ENCODE measurements around the gene CHP1.
"Not testable (repeated sequence)": the region's sequence is repeated elsewhere in the genome, so short reads cannot be mapped to it uniquely, and the experiment has no call there.

The CHP1 gene

DNA sequence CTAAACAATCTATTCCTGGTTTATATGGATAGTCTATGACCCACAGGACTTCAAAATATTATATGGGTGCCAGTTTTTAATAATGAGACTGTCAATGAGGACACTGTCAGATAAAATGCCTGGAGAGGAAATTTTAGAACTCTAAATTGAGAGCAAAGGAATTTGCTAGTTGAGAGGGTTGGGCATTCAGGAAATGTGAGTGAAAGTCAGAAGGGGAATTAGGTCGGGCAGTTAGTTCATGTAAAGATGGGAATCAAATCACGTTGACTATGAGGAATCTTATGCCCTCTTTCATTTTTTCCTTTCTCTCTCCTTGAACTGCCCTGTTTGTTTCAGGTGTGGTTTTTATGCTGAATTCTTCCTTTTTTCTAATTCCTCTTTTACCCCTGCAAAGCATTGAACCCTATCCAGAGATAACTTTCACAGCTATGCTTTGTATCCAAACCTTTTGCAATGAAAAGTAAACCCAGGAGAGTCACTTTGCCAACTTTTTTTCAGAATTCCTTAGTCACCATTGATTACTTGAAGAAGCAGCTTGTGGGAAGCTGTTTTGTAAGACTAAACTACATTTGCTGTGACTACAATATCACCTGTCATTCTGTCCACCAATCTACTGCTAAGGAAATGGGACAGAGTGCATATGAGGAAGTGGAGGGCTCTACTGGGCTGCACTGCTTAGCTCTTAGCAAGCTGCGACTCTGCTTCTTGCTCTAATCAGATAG lies 27.8 kb downstream of the CHP1 start:
- DNase-seq: no peak

DNA sequence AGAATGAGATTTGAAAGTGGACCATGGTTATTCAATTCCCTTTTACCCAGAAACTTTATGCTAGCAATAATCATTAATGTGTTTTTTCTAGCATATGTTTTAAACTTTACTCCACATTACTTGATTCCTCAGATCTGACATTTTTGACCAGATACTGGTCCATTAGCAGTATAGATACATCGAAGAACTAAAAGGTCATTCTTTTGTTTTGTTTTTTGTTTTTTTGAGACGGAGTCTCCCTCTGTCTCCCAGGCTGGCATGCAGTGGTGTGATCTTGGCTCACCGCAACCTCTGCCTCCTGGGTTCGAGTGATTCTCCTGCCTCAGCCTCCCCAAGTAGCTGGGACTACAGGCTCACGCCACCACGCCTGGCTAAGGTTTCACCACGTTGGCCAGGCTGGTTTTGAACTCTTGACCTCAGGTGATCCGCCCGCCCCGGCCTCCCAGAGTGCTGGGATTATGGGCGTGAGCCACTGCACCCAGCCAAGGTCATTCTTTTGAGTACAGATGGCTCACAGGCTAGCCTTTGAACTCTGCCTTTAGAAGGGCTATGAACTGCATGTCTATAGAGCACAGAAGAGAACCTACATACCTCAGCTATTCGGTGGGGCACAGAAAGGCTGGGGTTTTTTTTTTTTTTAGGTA lies 28.6 kb downstream of the CHP1 start:
- no peak for DNase-seq

DNA sequence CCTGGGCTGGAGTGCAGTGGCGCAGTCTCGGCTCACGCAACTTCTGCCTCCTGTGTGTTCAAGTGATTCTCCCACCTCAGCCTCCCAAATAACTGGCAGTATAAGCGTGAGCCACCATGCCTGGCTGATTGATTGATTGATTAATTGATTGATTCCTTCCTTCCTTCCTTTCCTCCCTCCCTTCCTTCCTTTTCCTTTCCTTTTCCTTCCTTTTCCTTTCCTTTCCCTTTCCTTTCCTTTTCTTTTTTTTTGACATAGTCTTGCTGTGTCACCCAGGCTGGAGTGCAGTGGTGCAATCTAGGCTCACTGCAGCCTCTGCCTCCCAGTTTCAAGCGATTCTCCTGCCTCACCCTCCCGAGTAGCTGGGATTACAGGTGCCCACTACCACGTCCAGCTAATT lies 29.9 kb downstream of the CHP1 start:
- DNase-seq: not testable (repeated sequence)

DNA sequence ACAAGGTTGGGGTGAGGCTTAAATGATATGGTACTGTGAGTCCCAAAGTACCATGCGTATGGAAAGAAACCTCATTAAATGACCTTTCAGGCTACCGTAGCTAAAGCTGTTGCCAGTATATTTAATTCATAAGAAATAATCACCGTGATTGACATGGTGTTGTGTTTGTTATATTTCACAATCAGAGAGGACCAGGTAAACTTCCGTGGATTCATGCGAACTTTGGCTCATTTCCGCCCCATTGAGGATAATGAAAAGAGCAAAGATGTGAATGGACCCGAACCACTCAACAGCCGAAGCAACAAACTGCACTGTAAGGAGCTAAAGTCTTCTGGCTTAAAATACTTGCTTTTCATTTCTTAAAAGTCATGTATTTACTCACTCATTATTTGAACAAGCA lies 31.5 kb downstream of the CHP1 start:
- no peak for DNase-seq

DNA sequence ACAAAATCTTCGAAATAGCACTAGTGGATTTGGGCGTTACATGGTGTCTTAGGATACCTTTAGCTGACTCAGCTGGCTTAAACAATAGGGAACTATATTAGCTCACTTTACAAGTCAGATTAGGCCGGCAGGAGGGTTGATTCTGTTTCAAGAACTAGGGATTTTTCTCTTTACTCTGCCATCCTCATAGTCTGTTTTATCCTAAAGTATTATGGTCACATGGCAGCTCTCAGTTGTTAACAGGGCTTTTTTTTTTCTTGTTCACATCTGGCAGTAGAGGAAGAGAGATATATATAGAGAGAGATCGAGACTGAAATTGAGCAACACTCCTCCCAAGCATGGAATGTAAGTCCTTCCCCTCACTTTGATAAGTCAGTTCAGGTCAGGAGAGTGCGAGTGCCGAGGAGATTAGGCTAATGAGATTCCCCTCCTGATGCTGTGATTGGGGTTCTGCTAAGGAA lies 32.9 kb downstream of the CHP1 start:
- DNase-seq: no peak

DNA sequence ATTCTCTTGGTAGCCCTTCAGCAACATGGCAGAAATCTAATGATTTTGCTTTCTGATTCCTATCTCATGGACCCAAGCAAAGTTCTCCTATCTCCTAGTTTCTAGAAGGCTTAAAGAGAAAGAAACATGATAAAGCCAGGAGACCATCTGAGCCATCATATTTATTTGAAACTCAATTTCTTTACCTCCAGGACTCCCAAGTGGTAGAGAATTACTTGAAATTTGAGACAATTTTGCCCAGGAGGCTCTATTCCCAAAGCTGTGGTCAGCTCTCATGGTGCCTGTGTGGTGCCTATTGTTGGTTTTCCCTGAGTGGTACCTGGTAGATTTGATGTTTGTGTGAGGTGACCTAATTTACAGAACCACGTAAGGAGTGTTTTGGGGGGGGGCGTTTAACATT lies 38.8 kb downstream of the CHP1 start:
- no peak for DNase-seq

DNA sequence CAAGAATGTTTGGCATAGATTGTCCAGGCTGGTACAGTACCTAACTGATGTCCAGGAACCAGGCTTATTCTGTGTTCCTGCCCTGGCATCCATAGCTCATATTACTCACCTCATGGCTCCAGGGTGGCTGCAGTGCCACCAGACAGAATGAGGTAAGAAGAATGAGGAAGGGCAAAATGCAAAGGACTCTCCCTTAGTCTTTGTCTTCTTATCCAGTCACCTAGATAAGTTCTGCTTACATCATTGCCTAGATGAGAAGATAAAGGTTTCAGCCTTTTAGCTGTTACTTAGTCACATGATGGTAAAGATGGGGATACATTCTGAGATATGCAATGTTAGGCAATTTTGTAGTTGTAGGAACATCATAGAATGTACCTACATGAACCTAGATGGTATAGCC lies 45.8 kb downstream of the CHP1 start:
- DNase-seq: no peak

DNA sequence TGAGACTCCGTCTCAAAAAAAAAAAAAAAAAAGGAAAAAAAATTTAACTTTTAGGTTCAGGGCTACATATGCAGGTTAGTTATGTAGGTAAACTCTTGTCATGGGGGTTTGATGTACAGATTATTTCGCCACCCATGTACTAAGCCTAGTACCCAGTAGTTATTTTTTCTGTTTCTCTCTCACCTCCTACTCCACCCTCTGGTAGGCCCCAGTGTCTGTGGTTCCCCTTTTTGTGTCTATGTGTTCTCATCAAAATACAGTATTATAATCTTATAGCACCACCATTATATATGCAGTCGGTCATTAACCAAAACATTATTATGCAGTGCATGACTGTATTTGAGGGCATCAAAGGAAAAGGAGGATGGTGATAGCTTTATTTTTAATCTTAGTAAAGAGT lies 47.3 kb downstream of the CHP1 start:
- no peak for DNase-seq

DNA sequence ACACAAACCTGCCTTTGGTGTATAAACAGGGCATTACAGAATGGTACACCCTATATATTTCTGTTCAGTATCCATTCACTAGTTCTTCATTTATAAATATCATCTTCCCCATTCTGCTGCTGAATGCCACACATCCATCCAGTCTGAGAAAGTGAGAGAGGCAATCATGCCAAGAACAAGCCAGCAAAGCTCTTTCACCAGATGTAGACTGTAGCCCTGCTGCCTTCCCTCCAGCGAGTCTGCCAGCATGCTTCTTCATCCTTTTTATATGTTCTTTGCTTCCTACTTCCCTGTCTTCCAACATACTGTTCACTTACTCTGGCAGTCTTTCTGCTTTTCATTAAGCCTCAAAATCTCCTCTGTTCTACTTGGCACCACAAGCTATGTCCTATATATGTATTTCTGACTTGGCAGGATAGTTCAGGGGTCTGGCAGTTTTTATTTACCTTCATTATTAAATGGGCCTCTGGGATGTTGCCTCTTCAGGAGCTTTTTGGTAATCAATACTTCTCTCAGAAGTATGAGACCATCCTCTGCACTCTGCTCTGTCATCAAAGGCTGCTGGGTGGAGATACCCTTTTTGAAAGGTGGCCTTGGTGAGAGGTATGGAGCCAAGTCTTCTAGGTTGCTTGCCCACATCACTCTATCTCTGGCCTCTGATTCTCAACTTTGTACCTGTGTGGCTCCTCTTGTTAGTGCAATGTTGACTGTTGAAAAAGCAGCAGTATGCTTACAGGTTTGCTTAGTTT lies 48.6 kb downstream of the CHP1 start:
- DNase-seq: no peak

DNA sequence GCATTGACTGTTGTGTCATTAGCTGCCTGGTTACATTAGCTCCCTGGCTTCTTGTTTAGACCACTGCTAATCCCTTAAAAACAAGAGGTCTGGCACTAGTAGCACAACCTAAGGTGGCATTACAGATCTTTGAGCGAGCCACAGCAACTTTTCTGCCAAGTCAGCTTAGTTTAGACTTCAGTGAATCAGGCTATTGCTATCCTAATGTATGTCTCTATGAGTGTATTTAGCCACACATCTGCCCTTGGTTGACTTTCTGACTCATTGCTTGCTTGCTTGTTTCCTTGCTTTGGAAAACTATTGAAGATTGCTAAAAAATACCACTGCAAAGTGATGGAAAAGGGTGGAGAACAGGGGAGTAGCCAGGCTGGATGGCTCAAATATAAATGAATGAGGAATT lies 50.2 kb downstream of the CHP1 start:
- DNase-seq: no peak

DNA sequence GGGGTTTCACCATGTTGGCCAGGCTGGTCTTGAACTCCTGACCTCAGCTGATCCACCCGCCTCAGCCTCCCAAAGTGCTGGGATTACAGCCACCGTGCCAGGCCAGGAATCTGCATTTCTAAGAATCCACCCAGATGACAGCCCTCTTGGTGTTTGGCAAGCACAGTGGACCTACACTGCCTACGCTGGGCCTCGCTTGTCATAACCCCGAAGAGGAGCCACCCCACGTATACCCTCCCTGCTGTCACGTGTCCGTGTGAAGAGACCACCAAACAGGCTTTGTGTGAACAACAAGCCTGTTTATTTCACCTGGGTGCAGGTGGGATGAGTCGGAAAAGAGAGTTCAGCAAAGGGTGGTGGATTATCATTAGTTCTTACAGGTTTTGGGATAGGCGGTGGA lies 51.4 kb downstream of the CHP1 start:
- not testable (repeated sequence) for DNase-seq

DNA sequence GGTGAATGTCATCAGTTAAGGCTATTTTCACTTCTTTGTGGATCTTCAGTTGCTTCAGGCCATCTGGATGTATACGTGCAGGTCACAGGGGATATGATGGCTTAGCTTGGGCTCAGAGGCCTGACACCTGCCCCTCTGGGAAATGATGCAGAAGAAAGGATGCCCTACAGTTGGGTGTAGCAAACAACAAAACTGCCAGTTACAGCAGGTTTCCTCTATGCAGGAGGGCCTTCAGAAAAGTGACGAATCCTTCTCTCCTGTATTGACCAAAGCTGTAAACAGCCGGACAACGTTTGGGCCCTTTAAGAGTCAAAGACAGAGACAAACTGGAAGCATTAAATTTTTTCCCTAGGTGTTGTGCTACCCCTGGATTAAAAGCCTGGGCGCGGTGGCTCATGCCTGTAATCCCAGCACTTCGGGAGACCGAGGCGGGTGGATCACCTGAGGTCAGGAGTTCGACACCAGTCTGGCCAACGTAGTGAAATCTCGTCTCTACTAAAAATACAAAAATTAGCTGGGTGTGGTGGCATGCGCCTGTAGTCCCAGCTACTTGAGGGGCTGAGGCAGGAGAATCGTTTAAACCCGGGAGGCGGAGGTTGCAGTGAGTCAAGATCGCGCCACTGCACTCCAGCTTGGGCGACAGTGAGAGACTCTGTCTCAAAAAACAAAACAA lies 52.0 kb downstream of the CHP1 start:
- not testable (repeated sequence) for DNase-seq

DNA sequence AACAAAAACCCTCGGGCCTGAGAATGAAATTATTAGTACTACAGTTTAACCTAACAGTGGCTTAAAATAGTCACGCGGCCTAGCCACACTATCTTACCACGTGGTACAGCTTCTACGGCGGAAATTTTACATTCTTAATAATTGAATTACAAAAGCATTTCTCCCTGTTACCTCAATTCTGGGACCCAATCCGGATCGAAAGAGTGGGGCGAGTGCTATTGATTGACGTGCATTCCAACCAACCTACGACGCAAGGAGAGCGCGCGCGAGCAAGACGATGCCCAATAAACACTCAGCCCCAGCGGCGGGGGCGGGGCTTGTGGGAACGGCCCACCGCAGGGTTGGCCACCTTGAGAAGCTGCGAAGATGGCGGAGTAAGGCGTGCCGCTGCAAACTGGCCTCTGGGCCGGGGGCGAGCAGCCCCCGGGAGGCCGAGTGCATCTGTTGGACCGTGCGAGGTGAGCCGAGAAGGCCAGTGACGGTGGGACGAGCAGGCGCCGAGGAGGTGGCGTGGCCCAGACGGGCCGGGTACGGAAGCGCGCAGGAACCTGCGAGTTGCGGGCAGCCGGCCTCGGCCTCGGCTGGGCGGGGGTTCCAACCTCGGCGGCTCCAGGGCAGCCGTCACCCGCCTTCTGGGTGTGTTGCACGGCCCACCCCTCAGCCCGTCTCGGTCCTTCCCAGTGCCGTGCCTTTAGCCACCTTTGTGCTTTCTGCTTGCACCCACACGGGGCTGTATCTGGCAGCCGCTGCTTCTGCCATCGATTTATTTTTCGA lies 52.8 kb downstream of the CHP1 start:
- DNase-seq: peak; percentile 86

DNA sequence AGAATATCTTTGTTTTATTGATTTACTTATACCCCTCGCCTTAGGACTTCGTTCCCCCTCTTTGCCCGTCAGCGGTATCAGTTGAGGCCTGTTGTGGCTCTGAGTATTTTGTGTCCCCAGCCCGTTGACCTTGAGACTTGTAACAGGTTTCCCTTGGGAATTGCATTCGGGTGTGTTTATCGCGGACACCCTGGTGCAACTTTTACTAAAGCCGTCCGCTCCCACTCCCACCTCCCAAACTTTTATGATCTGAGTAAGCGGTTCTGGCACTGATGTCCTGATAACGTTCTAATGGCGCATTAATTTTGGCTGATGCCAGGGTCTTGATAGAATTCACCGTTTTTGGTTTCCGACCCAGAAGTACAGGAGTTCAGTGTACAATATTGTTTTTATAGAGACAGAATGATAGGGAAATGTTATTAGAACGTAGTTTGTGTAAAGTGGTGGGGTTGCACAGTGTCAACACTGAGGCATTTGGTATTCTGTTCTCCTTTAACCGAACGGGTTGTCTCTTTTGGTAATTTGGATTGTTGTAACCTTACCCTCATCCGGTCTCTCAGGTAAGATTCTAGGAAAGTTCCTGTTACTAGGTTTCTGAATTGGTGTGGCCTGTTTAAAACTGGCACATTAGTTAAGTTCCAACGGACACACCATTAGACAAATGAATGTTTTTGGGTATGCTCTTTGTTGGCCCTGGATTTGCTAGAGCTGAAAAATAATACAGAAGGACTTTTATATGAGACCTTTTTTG lies 53.5 kb downstream of the CHP1 start:
- DNase-seq: no peak

DNA sequence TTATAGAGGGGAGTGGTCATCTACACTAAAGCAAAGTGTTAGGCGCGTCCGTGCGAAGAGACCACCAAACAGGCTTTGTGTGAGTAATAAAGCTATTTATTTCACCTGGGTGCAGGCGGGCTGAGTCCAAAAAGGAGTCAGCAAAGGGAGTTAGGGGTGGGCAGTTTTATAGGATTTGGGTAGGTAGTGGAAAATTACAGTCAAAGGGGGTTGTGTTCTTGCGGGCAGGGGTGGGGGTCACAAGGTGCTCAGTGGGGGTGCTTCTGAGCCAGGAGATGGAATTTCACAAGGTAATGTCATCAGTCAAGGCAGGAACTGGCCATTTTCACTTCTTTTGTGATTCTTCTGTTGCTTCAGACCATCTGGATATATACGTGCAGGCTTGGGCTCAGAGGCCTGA lies 54.2 kb downstream of the CHP1 start:
- DNase-seq: no peak

DNA sequence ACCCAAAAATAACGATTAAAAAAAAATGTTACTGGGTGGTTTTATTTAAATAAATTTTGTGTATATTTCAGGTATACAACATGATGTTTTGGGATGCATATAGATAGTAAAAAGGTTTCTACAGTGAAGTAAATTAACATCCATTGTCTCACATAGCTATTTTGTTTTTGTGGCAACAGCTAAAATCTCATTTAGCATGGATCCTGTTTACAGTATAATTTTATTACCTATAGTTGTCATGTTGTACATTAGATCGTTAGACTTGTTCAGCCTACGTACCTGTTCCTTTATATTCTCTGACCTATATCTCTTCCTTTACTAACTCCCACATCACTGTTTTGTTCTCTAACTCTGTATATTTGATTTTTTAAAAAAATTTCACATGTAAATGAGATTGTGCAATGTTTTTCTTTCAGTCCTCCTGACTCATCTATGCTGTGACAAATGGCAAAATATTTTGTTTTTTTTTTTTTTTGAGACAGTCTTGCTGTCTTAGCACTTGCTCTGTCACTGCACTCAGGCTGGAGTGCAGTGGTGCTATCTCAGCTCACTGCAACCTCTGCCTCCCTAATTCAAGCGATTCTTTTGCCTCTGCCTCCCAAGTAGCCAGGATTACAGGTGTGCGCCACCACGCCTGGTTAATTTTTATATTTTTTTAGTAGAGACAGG lies 55.7 kb downstream of the CHP1 start:
- DNase-seq: no peak

DNA sequence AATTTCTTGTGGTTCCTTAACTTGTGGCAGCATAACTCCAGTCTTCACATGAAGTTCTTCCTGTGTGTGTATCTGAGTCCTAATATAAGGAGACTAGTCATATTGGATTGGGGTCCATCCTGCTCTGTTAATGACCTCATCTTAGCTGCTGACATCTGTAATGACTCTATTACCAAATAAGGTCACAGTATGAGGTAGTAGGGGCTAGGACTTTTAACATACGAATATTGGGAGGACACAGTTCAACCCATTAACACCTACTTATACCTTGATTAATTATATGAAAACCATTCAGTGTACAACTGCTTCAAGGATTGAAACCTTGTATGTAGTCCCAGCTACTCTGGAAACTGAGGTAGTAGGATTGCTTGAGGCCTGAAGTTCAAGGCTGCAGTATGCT lies 57.4 kb downstream of the CHP1 start:
- no peak for DNase-seq

DNA sequence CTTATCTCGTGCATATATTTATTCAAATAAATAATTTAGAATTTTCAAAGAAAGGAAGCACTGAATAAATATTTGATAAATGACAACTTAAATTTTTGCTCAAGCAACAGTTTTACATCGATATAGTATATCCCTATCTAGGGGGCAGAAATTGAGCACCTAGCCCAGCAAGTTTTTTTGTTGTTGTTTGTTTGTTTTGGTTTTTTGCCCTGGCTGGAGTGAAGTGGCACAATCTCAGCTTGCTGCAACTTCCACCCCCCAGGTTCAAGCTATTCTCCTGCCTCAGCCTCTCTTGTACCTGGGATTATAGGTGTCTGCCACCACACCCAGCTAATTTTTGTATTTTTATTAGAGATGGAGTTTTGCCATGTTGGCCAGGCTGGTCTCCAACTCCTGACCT lies 58.9 kb downstream of the CHP1 start:
- DNase-seq: no peak

DNA sequence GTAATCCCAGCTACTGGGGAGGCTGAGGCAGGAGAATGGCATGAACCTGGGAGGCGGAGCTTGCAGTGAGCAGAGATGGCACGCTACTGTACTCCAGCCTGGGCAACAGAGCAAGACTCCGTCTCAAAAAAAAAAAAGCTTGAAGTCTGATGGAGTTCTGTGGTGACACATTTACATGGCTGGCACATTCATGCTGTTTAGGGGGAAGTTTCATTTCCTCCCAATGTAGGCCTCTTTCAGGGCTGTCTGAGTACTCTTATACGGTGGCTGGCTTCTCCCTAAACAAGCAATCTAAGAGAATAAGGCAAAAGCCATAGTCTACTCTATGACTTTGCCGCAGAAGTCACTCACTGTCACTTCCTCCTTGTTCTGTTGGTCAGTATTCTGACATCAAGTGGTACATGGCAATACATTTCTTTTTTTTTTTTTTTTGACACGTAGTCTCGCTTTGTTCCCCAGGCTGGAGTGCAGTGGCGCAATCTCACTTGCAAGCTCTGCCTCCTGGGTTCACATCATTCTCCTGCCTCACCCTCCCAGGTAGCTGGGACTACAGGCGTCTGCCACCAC lies 60.1 kb downstream of the CHP1 start:
- no peak for DNase-seq

DNA sequence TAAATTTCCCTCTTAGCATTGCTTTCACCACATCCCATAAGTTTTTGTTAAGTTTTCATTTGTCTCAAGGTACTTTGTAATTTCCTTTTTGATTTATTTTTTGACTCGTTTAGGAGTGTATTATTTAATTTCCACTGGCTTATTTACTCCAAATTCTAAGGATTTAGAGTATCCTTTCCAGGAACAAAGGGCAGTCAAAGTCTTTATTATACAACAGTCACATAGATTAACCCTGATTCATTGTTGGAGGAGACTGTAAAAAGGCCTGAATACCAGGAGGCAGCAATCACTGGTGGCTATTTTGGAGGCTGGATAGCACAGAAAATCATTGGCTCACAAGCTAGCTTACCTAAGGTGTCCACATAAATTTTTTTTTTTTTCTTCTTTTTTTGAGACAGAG lies 61.5 kb downstream of the CHP1 start:
- no peak for DNase-seq

DNA sequence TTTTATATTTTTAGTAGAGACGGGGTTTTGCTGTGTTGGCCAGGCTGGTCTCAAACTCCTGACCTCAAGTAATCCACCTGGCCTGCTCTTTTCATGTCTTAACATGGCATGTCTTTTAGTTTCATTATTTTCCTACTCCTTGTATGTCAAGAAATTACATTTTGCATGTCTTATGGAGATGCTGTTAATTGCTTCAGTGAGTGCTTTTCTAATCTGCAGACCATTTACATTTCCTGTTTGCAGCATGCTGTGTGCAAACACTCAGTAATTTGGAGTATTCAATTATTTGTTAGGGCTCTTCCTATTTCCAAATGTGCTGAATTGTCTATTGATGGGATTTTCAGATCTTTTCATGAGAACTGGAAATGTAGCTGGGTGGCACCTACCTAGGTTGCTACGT lies 70.1 kb downstream of the CHP1 start:
- not testable (repeated sequence) for DNase-seq

Data from DMS153 (cell line).